Adipocyte (in vitro differentiated cells): ENCODE measurements around the gene KDM1B.
A peak's percentile ranks its signal among the peaks of the same experiment; 100 is the strongest.

Experiments
- DNase-seq: peaks from one replicate; pipeline ENCODE4 v3.0.0-alpha.2; 2015; ENCODE audit warnings: low read depth
- H3K27me3 ChIP-seq: replicated peaks from 2 replicates; pipeline ENCODE4 v1.7.0; 2013; ENCODE audit warnings: mild to moderate bottlenecking, low read length, moderate library complexity; ENCODE audit not compliant: control insufficient read depth, insufficient read depth
- H3K36me3 ChIP-seq: 2 replicates; pipeline ENCODE4 v1.7.0; 2013; ENCODE audit warnings: low read length, mild to moderate bottlenecking, moderate library complexity; ENCODE audit not compliant: control insufficient read depth, insufficient read depth, severe bottlenecking
- H3K4me1 ChIP-seq: 2 replicates; pipeline ENCODE4 v1.7.0; 2013; ENCODE audit warnings: mild to moderate bottlenecking, low read length, moderate library complexity; ENCODE audit not compliant: control insufficient read depth, insufficient read depth
- H3K4me3 ChIP-seq: 2 replicates; pipeline ENCODE4 v1.7.0; 2013; ENCODE audit warnings: mild to moderate bottlenecking, low read length, moderate library complexity
- H3K9ac ChIP-seq: 2 replicates; pipeline ENCODE4 v1.7.0; 2013; ENCODE audit warnings: mild to moderate bottlenecking, low read length, moderate library complexity
- H3K9me3 ChIP-seq: 2 replicates; pipeline ENCODE4 v1.7.0; 2013; ENCODE audit warnings: mild to moderate bottlenecking, low read length, moderate library complexity; ENCODE audit not compliant: control insufficient read depth

KDM1B gene, protein sequence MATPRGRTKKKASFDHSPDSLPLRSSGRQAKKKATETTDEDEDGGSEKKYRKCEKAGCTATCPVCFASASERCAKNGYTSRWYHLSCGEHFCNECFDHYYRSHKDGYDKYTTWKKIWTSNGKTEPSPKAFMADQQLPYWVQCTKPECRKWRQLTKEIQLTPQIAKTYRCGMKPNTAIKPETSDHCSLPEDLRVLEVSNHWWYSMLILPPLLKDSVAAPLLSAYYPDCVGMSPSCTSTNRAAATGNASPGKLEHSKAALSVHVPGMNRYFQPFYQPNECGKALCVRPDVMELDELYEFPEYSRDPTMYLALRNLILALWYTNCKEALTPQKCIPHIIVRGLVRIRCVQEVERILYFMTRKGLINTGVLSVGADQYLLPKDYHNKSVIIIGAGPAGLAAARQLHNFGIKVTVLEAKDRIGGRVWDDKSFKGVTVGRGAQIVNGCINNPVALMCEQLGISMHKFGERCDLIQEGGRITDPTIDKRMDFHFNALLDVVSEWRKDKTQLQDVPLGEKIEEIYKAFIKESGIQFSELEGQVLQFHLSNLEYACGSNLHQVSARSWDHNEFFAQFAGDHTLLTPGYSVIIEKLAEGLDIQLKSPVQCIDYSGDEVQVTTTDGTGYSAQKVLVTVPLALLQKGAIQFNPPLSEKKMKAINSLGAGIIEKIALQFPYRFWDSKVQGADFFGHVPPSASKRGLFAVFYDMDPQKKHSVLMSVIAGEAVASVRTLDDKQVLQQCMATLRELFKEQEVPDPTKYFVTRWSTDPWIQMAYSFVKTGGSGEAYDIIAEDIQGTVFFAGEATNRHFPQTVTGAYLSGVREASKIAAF

DNA sequence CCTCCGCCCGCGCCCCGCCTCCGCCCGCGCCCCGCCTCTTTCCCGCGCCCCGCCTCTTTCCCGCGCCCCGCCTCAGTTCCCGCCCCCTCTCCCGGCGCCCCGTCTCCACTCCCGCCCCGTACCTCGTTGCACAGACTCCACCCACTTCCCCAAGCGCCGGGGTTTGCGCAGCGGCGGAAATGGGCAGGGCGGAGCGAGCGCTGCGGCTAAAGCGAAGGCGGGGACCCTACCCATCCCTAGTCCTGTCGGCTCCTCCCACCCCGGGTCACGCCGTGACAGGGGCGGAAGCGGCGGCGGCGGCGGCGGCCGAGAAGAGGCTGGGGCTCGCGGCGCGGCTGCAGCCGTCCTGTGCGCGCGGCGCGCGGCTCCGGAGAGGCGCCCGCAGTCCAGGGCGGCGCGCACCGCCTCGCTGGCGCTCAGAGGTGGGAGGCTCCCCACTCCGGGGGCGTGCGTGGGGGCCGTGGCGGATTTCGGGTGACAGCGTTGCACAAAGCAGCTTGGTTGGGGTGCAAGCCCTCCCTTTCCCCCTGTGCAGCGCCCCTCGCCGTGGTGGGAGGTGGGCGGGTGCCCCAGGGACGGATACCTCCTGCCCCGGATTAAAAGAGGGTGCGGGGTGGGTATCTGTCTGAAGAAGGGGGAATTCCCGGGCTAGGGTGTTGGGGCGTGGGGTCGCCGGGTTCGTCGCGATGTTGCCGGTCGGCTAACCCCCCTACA is at the start of gene KDM1B:
TSS of gene KDM1B (plus strand) at position 273 of the 714 bp plus-strand sequence. CDS start 4,474 bp downstream, outside the sequence.
- peak; percentile 99 for DNase-seq
- Histone ChIP-seq H3K9ac (peak within 1 kb of the TSS; percentile 95), H3K4me1 (peaks cover 22% of the 10 kb centered on the region), H3K36me3 (peaks cover 4% of the 10 kb centered on the region), H3K27me3 (no peaks in the 10 kb centered on the region), H3K4me3 (peak within 1 kb of the TSS; percentile 99), H3K9me3 (no peaks in the 10 kb centered on the region)

DNA sequence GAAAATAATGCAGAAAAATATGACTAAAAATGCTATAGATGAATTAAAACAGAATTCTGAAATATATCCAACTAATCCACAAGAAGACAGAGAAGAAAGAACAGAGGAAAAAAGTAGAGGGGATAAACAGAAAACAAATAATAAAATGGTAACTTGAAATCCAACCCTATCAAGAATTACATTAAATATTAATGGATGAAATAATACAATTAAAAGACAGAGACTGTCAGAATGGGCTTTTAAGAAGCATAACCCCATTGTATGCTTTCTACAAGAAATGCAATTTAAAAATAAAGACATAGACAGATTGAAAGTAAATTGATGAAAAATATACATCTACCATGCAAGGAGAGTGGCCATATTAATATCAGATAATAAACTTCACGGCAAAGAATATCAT is 48.2 kb upstream of the KDM1B start:
- H3K36me3 ChIP-seq = no peaks in the 10 kb centered on the region
- H3K27me3 ChIP-seq = no peaks in the 10 kb centered on the region
- no peak for DNase-seq
- H3K9ac ChIP-seq = no peak overlapping the region
- H3K4me1 ChIP-seq = no peaks in the 10 kb centered on the region
- H3K9me3 ChIP-seq = peaks cover 10% of the 10 kb centered on the region
- H3K4me3 ChIP-seq = no peak overlapping the region

DNA sequence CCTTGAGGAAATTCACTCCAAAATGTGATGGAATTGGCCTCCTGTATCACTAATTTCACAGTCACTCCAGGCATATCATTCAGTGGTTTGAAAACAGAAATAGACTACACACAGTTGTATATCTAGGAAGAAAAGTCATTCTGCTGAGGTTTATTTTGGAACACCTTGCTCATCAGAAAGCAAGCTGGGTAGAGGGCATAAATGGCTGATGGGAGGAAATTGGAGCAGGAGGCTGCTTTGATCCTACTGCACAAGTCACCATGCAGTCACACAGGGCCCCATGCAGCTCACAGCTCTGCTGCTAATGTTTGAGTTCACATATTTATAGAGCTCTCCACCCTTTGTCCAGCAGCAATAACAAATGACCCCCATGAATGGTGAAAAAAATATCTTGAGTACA is 45.1 kb upstream of the KDM1B start:
- no peak for DNase-seq
- H3K27me3 ChIP-seq = no peaks in the 10 kb centered on the region

DNA sequence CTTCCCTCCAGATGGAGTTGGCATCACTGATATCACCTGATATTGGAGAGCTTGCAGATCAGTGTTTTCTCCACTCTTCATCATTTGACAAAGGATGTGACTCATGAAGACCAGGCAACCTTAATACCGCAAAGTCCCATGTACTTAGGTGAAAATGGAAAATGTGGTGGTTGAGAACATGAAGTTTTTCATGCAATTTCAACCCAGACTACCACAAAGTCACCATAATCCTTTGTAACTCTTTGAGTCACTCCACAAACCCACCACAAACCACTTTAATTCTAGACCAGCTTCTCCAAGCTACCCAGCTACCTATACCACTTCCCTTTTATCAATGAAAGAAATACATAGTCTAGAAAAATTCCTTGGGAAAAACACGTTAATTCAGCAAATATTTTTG is 39.9 kb upstream of the KDM1B start:
- DNase-seq = no peak
- Histone ChIP-seq H3K27me3 (no peaks in the 10 kb centered on the region), H3K36me3 (no peaks in the 10 kb centered on the region), H3K9ac (no peak overlapping the region), H3K4me1 (no peaks in the 10 kb centered on the region), H3K9me3 (no peaks in the 10 kb centered on the region), H3K4me3 (no peak overlapping the region)

More for the DNA sequence above, 45.1 kb upstream of the KDM1B start:
- Histone ChIP-seq H3K4me3 (no peak overlapping the region), H3K9me3 (peaks cover 10% of the 10 kb centered on the region), H3K4me1 (no peaks in the 10 kb centered on the region), H3K9ac (no peak overlapping the region), H3K36me3 (no peaks in the 10 kb centered on the region)

DNA sequence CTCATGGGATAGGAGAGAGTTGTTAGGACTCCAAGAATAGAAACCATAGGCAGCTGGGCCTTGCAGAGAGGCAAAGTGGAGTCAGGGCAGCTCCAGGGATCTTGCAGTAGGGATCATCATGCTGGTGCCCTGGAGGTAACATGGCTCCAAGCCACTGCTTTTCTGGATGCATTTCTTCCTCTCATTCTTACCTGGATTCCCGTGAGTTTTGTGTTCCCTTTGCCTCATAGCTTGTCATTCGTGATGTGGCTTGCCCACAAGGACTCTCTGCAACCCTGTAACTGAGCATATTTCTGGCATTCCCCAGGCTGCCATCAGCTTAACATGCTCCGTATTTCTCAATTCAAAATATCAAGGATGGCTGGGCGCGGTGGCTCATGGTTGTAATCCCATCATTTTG is 38.1 kb upstream of the KDM1B start:
- H3K4me1 ChIP-seq = peaks cover 2% of the 10 kb centered on the region

DNA sequence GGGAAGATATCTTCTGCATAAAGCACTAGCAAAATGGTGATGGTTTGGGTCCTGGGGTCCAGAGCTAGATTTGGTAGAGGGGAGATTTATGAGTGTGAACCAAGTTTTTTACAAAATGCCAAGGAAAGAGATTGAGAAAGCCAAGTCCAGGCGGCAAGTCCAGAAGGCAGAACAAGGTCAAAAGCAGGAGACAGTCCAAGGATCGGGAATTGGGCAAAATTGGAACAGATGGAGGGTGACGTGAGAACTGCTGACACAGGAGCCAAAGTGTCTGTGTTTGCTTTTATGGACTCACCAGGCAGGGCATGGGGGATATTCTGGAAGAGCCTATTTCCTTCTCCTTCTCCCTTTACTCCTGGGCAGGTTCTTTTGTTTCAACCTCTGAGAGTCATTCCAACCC is 36.9 kb upstream of the KDM1B start:
- no peak for DNase-seq
- H3K4me3 ChIP-seq = no peak overlapping the region
- no peaks in the 10 kb centered on the region for H3K9me3 ChIP-seq
- H3K9ac ChIP-seq = no peak overlapping the region
- H3K4me1 ChIP-seq = peaks cover 6% of the 10 kb centered on the region
- H3K27me3 ChIP-seq = no peaks in the 10 kb centered on the region
- no peaks in the 10 kb centered on the region for H3K36me3 ChIP-seq

More for the DNA sequence above, 38.1 kb upstream of the KDM1B start:
- H3K9ac ChIP-seq = no peak overlapping the region
- no peak overlapping the region for H3K4me3 ChIP-seq
- no peaks in the 10 kb centered on the region for H3K27me3 ChIP-seq
- DNase-seq = no peak
- no peaks in the 10 kb centered on the region for H3K36me3 ChIP-seq
- H3K9me3 ChIP-seq = no peaks in the 10 kb centered on the region

DNA sequence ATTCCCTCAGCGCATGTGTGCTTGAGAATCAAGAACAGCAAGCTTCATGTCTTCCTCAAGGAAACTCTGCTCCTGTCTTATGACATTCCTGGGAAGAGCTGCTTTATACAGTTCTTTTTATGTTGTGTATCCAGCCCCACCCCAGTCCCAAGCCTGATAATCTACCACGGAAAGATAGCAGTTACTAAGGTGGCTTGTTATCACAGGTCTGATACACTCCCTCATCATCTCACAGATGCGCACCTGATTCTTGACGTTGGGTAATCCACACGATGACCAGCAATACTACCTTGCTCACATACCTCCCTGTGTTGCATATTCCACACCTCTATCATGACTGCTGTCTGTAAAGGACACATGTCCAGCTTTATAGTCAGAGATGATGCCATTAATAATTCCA is 36.0 kb upstream of the KDM1B start:
- Histone ChIP-seq H3K4me3 (no peak overlapping the region), H3K27me3 (no peaks in the 10 kb centered on the region), H3K9me3 (no peaks in the 10 kb centered on the region), H3K4me1 (peaks cover 6% of the 10 kb centered on the region), H3K9ac (no peak overlapping the region), H3K36me3 (no peaks in the 10 kb centered on the region)
- no peak for DNase-seq

DNA sequence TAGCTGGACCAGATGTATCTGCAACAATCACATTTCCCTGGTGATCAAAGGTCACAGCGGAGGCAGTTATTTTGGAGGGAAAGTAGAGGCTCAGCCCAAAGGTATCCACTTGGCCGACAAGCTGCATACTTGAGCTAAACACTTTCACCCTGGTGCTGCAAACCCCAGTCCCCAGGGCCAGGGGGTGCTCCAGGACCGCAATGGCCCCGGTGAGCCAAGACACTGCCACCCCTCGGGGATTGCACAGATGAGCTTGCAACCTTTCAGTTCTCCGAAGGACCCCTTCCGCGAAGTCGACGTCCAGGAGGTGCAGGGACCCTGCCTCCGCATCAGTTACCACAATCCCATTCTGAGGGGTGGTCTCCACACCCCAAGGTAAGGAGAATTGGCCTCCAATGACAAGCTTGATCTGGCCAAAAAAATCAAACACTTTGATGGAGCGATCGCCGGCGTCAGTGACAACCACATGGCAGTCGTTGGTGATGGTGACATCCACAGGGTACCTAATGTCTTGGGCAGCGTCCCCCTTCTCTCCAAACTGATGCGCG is 33.6 kb upstream of the KDM1B start:
- peaks cover 6% of the 10 kb centered on the region for H3K4me1 ChIP-seq

DNA sequence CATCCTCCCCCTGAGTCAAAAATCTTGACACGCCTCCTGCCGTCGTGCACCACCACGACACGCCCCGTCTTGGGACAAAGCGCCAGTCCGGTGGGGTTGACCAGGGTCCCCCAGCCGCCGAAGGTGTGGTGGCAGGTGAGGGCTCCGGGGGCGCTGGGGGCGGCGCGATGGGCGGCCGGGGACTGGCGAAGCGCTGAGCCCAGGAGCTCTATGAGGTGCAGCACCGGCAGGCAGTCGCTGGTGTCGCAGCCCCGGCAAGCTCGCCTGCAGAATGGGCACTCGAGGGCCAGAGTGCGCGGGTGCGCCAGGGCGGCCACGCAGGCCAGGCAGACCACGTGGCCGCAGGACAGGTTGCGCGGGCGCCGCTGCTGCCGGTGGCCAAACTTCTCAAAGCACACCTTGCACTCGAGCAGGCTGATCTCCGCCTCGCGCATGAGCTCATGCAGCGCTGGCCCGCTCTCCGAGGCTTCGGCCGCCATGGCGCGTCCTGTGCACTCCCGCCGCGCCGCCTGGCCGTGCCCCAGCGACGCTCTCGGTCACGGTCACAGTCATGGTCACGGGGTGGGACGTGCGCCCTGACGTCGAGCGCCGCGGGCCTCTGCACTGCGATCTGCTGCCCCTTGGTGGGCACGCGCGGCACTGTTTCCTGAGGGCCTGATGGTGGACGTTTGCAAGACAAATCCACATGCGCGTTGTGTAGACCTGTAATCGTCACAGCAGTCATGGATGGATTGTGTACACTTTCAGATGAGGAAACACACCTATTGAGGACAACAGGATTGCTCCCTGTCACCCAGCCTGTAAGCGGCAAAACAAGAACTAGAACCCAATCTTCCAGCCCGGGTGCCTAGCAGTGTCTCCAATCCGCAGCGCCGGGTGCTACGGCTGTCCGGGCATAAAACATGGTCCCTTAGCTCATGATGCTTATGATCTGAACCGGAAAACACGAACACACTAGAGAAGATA is 32.8 kb upstream of the KDM1B start, which contains the start of gene NHLRC1:
TSS of gene NHLRC1 (minus strand) at position 550 of the 966 bp plus-strand sequence. CDS start at position 479, 71 bp downstream.
- no peaks in the 10 kb centered on the region for H3K36me3 ChIP-seq
- H3K9me3 ChIP-seq = no peaks in the 10 kb centered on the region
- H3K4me1 ChIP-seq = peaks cover 6% of the 10 kb centered on the region
- H3K9ac ChIP-seq = peak within 1 kb of the TSS; percentile 85
- peak within 1 kb of the TSS; percentile 84 for H3K4me3 ChIP-seq
- DNase-seq = peak; percentile 95
- no peaks in the 10 kb centered on the region for H3K27me3 ChIP-seq

More for the DNA sequence above, 33.6 kb upstream of the KDM1B start:
- H3K27me3 ChIP-seq = no peaks in the 10 kb centered on the region
- no peak overlapping the region for H3K9ac ChIP-seq
- no peaks in the 10 kb centered on the region for H3K9me3 ChIP-seq
- DNase-seq = no peak
- peak overlapping the region; percentile 84 for H3K4me3 ChIP-seq
- no peaks in the 10 kb centered on the region for H3K36me3 ChIP-seq

DNA sequence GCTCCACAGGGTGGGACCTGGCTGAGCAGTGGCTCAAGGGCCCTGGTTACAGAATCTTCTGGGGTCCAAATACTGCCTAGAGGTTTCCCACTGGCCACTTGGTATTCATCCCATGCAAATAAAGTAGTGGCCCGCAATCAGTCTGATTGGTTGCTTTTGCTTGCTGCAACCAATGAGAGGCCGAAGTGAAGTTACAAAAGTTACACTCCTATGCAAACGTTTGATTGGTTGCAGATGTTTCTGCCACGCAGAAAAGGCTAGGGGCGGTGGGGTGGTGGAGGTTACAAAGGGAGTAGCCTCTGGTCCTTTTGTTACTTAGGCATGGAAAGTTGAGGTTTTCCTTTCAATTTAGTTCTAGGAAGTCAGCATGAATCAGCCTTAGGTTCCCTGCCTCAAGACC is 29.1 kb upstream of the KDM1B start:
- no peaks in the 10 kb centered on the region for H3K36me3 ChIP-seq
- no peaks in the 10 kb centered on the region for H3K9me3 ChIP-seq
- peak; percentile 40 for DNase-seq
- H3K4me1 ChIP-seq = peaks cover 6% of the 10 kb centered on the region
- H3K9ac ChIP-seq = no peak overlapping the region
- peak overlapping the region; percentile 15 for H3K4me3 ChIP-seq
- H3K27me3 ChIP-seq = no peaks in the 10 kb centered on the region
